ENCODE measurements around the gene ECEL1. TPM values are rescaled to one million over a fixed set of nuclear protein-coding genes. Genes with fewer than 3 reads are reported as not detected.

Gene ECEL1
- total and polyA plus RNA-seq, 2 of the 4 experiments (the other 2 are of a cell fraction): not detected

DNA sequence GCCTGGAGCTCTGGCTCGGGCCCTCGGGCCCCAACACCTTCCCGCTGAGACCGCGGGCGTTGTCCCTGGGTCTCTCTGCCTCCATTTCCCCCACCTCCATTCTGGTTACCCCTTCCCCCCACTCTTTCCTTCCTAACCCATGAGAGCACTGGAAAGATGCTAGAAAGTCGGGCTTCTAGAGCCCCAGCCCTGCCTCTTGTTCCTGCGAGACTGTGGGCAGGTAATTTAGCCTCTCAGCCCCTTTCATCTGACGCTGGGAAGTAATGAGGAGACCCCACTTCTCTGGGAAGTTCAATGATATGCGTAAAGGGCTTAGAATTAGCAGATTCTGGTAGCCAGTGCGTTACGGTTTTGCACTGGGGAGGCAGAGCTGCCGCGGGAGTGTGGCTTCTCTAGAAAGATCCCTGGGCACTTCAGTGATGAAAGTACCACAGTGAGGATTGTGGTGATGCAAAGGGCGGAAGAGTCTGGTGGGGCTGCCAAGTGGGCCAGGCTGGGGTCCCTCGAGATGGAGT is 16.2 kb upstream of the ECEL1 start:
- ChIA-PET POLR2A (ENCODE audit: unreplicated experiment) (no interaction called here), CTCF (no interaction called here)
- H2BK120ac ChIP-seq (ENCODE audit: low read depth, low read length): no peak overlapping the region
- intact Hi-C loops (cut with micrococcal nuclease) (loop anchor here (10.0 kb wide), 1 partner anchor 599 kb away; no protein-coding TSS in a partner anchor), in situ Hi-C loops (cut with MboI; ENCODE audit: low sequenced_read_pairs) (no loop called here), dilution Hi-C loops (cut with HindIII; ENCODE audit: low sequenced_read_pairs, unreplicated experiment) (no loop called here)
- H3K18ac ChIP-seq (ENCODE audit: low read depth, low read length): no peak overlapping the region
- no peaks in the 10 kb centered on the region for H3K4me1 ChIP-seq (ENCODE audit: control insufficient read depth, insufficient read depth, low read length)
- peak overlapping the region; percentile 33 for H2AFZ ChIP-seq (replicated peaks; ENCODE audit: low read length, poor library complexity)
- no peak overlapping the region for H3K9ac ChIP-seq (ENCODE audit: low read depth, low read length)
- no peaks in the 10 kb centered on the region for H3K36me3 ChIP-seq (ENCODE audit: control insufficient read depth, insufficient read depth, low read length)
- H2AK9ac ChIP-seq (replicated peaks; ENCODE audit: low read depth, low read length, poor library complexity): no peak overlapping the region
- H4K5ac ChIP-seq (ENCODE audit: low read depth, low read length): no peak overlapping the region
- 60% methylated on average over 1 of the region's 16 CpGs; no CpG with 5 or more reads in 1 of the 2 experiments for WGBS, 2 experiments (ENCODE audit: extremely low coverage in 2 of 2, insufficient read length in 1 of 2)
- H3K4me3 ChIP-seq (ENCODE audit: insufficient read depth, low read depth, low read length): no peak overlapping the region
- no peak overlapping the region for H4K8ac ChIP-seq (ENCODE audit: low read depth in 2 of 2, low read length in 2 of 2)
- H3K23ac ChIP-seq (ENCODE audit: low read depth, low read length): no peak overlapping the region
- H4K20me1 ChIP-seq (ENCODE audit: insufficient read depth, low read length): no peaks in the 10 kb centered on the region
- peaks cover 68% of the 10 kb centered on the region for H3K27me3 ChIP-seq (ENCODE audit: control insufficient read depth, insufficient read depth, low read length)
- no peak overlapping the region for H2AK5ac ChIP-seq (ENCODE audit: low read depth, low read length)
- TF ChIP-seq RAD21 (IDR thresholded peaks at IDR 0.05; ENCODE audit: low read length): no peak
- no peak for TF ChIP-seq MAFK (IDR thresholded peaks at IDR 0.05; ENCODE audit: low read depth, low read length)
- TF ChIP-seq, protein P1, sequence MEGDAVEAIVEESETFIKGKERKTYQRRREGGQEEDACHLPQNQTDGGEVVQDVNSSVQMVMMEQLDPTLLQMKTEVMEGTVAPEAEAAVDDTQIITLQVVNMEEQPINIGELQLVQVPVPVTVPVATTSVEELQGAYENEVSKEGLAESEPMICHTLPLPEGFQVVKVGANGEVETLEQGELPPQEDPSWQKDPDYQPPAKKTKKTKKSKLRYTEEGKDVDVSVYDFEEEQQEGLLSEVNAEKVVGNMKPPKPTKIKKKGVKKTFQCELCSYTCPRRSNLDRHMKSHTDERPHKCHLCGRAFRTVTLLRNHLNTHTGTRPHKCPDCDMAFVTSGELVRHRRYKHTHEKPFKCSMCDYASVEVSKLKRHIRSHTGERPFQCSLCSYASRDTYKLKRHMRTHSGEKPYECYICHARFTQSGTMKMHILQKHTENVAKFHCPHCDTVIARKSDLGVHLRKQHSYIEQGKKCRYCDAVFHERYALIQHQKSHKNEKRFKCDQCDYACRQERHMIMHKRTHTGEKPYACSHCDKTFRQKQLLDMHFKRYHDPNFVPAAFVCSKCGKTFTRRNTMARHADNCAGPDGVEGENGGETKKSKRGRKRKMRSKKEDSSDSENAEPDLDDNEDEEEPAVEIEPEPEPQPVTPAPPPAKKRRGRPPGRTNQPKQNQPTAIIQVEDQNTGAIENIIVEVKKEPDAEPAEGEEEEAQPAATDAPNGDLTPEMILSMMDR (conservative IDR thresholded peaks at IDR 0.05; ENCODE audit: low read depth, low read length): no peak
- TF ChIP-seq CEBPB (IDR thresholded peaks at IDR 0.05; ENCODE audit: low read depth, low read length): no peak
- no peak for TF ChIP-seq MXI1 (IDR thresholded peaks at IDR 0.05; ENCODE audit: borderline replicate concordance, low read depth, low read length)
- TF ChIP-seq RFX5 (IDR thresholded peaks at IDR 0.05; ENCODE audit: low read depth, low read length): no peak
- TF ChIP-seq, protein P2, sequence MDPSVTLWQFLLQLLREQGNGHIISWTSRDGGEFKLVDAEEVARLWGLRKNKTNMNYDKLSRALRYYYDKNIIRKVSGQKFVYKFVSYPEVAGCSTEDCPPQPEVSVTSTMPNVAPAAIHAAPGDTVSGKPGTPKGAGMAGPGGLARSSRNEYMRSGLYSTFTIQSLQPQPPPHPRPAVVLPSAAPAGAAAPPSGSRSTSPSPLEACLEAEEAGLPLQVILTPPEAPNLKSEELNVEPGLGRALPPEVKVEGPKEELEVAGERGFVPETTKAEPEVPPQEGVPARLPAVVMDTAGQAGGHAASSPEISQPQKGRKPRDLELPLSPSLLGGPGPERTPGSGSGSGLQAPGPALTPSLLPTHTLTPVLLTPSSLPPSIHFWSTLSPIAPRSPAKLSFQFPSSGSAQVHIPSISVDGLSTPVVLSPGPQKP (IDR thresholded peaks at IDR 0.05; ENCODE audit: borderline replicate concordance, low read depth, low read length): no peak
- TF ChIP-seq CHD1 (IDR thresholded peaks at IDR 0.05; ENCODE audit: low read depth, low read length): no peak
- TF ChIP-seq, protein P3, sequence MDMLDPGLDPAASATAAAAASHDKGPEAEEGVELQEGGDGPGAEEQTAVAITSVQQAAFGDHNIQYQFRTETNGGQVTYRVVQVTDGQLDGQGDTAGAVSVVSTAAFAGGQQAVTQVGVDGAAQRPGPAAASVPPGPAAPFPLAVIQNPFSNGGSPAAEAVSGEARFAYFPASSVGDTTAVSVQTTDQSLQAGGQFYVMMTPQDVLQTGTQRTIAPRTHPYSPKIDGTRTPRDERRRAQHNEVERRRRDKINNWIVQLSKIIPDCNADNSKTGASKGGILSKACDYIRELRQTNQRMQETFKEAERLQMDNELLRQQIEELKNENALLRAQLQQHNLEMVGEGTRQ (IDR thresholded peaks at IDR 0.05; ENCODE audit: low read depth, low read length): no peak
- TF ChIP-seq POLR2A (IDR thresholded peaks at IDR 0.05; ENCODE audit: low read depth, low read length): no peak
- ATAC-seq (ENCODE audit: low read depth) (no peak), DNase-seq (no peak)
- no peak overlapping the region for H3K14ac ChIP-seq (replicated peaks; ENCODE audit: low read depth, low read length)
- H3K4me2 ChIP-seq (ENCODE audit: low read depth, low read length): no peak overlapping the region
- H3K9me3 ChIP-seq (ENCODE audit: control insufficient read depth, insufficient read depth, low read length): no peaks in the 10 kb centered on the region
- H2BK5ac ChIP-seq (ENCODE audit: low read depth, low read length, poor library complexity, severe bottlenecking): no peak overlapping the region
- H2BK15ac ChIP-seq (ENCODE audit: low read depth, low read length): no peak overlapping the region
- H3K4ac ChIP-seq (ENCODE audit: low read depth, low read length): no peak overlapping the region
- no peak overlapping the region for H3K56ac ChIP-seq (ENCODE audit: extremely low read depth, insufficient read depth, low read length)
- H3K9me1 ChIP-seq (ENCODE audit: insufficient read depth, low read length): no peaks in the 10 kb centered on the region
- no peak overlapping the region for H2BK20ac ChIP-seq (ENCODE audit: low read depth, low read length)
- H3K27ac ChIP-seq (ENCODE audit: insufficient read depth, low read length): no peak overlapping the region
- BruUV-seq (replicated peaks): no TSS peak
- no peak overlapping the region for H4K91ac ChIP-seq (ENCODE audit: insufficient read depth, low read depth, low read length)
- H3K79me1 ChIP-seq (ENCODE audit: low read depth in 1 of 2, low read length in 2 of 2): no peaks in the 10 kb centered on the region
